ENCODE data around the gene SDF2. TPM values are rescaled to one million over a fixed set of nuclear protein-coding genes. Genes with fewer than 3 reads are reported as not detected.

Gene SDF2
- total RNA-seq, 6 donors from 2014 or later: 43.2 to 91.1 (median 52.5) TPM

DNA sequence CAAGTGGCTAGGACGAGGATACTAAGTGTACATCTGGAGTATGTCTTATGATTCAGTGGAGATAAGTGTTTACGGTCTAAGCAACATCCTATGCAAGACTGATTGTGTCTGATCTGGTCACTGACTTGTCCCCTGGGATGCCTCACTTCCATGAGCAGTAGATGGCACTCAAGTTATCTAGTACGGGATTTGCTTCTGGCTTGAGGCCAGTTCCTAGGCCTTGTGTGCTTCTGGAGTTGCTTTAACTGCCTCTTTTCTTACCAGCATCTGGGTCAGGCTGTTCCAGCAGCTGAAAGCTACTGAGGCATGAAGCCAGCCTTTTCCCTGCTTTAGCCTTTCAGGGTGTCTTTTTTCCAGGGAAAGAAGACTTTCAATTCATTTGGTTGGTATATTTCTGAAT lies 23.3 kb upstream of the SDF2 start:
- no peaks in the 10 kb centered on the region for H3K4me1 ChIP-seq
- TF ChIP-seq POLR2AphosphoS5 (IDR thresholded peaks at IDR 0.05): no peak
- TF ChIP-seq, protein P1, sequence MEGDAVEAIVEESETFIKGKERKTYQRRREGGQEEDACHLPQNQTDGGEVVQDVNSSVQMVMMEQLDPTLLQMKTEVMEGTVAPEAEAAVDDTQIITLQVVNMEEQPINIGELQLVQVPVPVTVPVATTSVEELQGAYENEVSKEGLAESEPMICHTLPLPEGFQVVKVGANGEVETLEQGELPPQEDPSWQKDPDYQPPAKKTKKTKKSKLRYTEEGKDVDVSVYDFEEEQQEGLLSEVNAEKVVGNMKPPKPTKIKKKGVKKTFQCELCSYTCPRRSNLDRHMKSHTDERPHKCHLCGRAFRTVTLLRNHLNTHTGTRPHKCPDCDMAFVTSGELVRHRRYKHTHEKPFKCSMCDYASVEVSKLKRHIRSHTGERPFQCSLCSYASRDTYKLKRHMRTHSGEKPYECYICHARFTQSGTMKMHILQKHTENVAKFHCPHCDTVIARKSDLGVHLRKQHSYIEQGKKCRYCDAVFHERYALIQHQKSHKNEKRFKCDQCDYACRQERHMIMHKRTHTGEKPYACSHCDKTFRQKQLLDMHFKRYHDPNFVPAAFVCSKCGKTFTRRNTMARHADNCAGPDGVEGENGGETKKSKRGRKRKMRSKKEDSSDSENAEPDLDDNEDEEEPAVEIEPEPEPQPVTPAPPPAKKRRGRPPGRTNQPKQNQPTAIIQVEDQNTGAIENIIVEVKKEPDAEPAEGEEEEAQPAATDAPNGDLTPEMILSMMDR (IDR thresholded peaks at IDR 0.05): no peak
- H3K4me3 ChIP-seq: no peak overlapping the region
- 52 to 59% methylated on average over 3 of the region's 3 CpGs for WGBS, 2 donors
- H3K27me3 ChIP-seq: no peaks in the 10 kb centered on the region
- DNase-seq: no peak
- H3K36me3 ChIP-seq: peaks cover 93 to 100% (median 100%) of the 10 kb centered on the region in 4 donors
- H3K27ac ChIP-seq: no peak overlapping the region
- no peak for ATAC-seq (ENCODE audit: low FRiP score in 2 of 2)
- H3K9me3 ChIP-seq: no peaks in the 10 kb centered on the region

DNA sequence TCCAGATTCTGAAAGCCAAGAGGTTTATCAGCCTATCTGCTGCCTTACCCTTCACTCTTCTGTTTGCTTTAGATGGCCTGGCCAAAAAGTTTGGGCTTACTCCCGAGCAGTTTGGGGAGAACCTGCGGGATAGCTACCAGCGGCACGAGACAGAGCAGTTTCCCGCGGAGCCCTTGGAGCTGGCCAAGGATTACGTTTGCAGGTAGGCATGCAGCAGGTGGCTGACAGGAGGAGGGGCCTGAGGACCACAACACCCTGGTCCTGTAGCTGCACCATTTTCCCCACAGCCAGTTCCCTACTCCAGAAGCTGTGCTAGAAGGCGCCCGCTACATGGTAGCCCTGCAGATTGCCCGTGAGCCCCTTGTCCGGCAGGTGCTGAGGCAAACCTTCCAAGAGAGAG lies 20.9 kb upstream of the SDF2 start:
- TF ChIP-seq EP300 (IDR thresholded peaks at IDR 0.05): no peak
- TF ChIP-seq, protein P1 (IDR thresholded peaks at IDR 0.05): no peak
- no peak for TF ChIP-seq POLR2AphosphoS5 (IDR thresholded peaks at IDR 0.05)
- no peak for TF ChIP-seq POLR2A (IDR thresholded peaks at IDR 0.05)
- DNase-seq (no peak), ATAC-seq (ENCODE audit: low FRiP score in 2 of 2) (no peak)
- H3K27me3 ChIP-seq: no peaks in the 10 kb centered on the region
- H3K36me3 ChIP-seq: peaks cover 88 to 100% (median 99%) of the 10 kb centered on the region in 4 donors
- no peak overlapping the region for H3K4me3 ChIP-seq
- H3K9me3 ChIP-seq: no peaks in the 10 kb centered on the region
- no peak overlapping the region for H3K27ac ChIP-seq
- WGBS, 2 donors: 95 to 98% methylated on average over 9 to 11 of the region's 11 CpGs
- H3K4me1 ChIP-seq: no peaks in the 10 kb centered on the region

DNA sequence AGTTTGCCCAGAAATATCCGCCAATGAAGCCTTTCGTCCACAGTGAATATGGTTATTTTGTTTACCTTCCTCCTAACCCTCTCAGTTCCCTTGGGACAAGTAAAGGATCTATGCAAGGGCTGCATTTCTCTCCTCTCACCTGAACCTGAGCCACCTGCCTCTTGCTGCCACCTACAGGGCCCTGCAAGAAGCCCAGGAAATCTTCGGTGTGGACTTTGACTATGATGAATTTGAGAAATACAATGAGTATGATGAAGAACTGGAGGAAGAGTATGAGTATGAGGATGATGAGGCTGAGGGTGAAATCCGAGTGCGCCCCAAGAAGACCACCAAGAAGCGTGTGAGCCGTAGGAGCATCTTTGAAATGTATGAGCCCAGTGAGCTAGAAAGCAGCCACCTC lies 14.3 kb upstream of the SDF2 start:
- ATAC-seq (ENCODE audit: low FRiP score in 2 of 2) (no peak), DNase-seq (no peak)
- H3K4me1 ChIP-seq: no peaks in the 10 kb centered on the region
- H3K27me3 ChIP-seq: no peaks in the 10 kb centered on the region
- no peak overlapping the region for H3K4me3 ChIP-seq
- H3K9me3 ChIP-seq: no peaks in the 10 kb centered on the region
- H3K36me3 ChIP-seq: peaks cover 89 to 100% (median 97%) of the 10 kb centered on the region in 4 donors
- H3K27ac ChIP-seq: no peak overlapping the region
- TF ChIP-seq POLR2AphosphoS5 (IDR thresholded peaks at IDR 0.05) (no peak), POLR2A (IDR thresholded peaks at IDR 0.05) (no peak), EP300 (IDR thresholded peaks at IDR 0.05) (no peak)
- TF ChIP-seq, protein P1 (IDR thresholded peaks at IDR 0.05): no peak
- WGBS, 2 donors: 88 to 89% methylated on average over 7 of the region's 7 CpGs

DNA sequence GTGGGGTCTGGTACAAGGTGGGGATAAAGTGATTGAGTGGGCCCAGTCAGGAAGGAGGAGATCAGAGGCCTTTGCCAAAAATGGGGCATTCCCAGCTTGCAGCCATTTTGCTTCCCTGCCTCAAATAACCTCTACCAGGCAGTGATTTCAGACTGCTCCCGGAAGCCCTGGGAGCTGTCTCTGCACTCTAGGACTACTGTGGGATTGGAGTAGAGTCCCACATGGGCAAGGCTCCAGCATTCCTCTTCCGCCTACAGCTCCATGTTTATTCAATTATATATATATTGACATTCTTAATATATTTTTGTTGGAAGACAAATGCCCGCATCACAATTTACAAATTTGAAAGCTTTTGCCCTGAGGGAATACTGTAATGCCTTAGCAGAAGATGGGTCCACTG lies 13.8 kb upstream of the SDF2 start:
- DNase-seq (no peak), ATAC-seq (ENCODE audit: low FRiP score in 2 of 2) (no peak)
- H3K4me1 ChIP-seq: no peaks in the 10 kb centered on the region
- peaks cover 86 to 99% (median 96%) of the 10 kb centered on the region in 4 donors for H3K36me3 ChIP-seq
- H3K4me3 ChIP-seq: no peak overlapping the region
- no peaks in the 10 kb centered on the region for H3K9me3 ChIP-seq
- WGBS, 2 donors: 83 to 94% methylated on average over 3 of the region's 3 CpGs
- TF ChIP-seq, protein P1 (IDR thresholded peaks at IDR 0.05): no peak
- TF ChIP-seq POLR2AphosphoS5 (IDR thresholded peaks at IDR 0.05): no peak
- no peak for TF ChIP-seq EP300 (IDR thresholded peaks at IDR 0.05)
- no peak for TF ChIP-seq POLR2A (IDR thresholded peaks at IDR 0.05)
- no peaks in the 10 kb centered on the region for H3K27me3 ChIP-seq
- H3K27ac ChIP-seq: no peak overlapping the region

DNA sequence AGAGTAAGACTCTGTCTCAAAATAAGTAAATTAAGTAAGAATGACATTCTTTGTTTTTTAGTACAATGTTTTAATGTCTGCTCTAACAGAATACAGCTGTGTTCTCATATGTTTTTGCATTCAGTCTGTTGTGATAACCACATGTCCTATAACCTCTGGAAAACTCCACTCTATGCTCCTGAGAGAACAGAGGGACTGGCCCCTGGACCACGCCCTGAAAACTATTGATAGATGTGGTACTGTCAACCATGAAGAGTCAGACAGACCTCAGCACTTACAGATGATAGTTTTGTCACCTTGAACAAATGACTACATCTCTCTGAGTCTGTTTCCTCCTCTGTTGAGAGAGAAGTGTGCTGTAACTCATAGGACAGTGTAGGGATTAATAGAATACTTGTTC lies 8.2 kb upstream of the SDF2 start:
- no peak for DNase-seq
- TF ChIP-seq EP300 (IDR thresholded peaks at IDR 0.05) (no peak), POLR2AphosphoS5 (IDR thresholded peaks at IDR 0.05) (no peak), POLR2A (IDR thresholded peaks at IDR 0.05) (no peak)
- TF ChIP-seq, protein P1 (IDR thresholded peaks at IDR 0.05): no peak
- peaks cover 0 to 19% (median 3%) of the 10 kb centered on the region in 4 donors for H3K4me1 ChIP-seq
- no peak overlapping the region for H3K27ac ChIP-seq
- no peaks in the 10 kb centered on the region for H3K27me3 ChIP-seq
- H3K4me3 ChIP-seq: no peak overlapping the region
- no peak for ATAC-seq (ENCODE audit: low FRiP score in 2 of 2)
- 92 to 100% methylated on average over 1 of the region's 1 CpG for WGBS, 2 donors
- no peaks in the 10 kb centered on the region for H3K9me3 ChIP-seq
- peaks cover 39 to 72% (median 56%) of the 10 kb centered on the region in 4 donors for H3K36me3 ChIP-seq
